HG03558 (cell line): ENCODE data around the gene GAS2.

ENCODE experiments used
- ATAC-seq: cut with Tn5 transposase; IDR thresholded peaks from one replicate; pipeline ENCODE4 v1.9.1; 2021; ENCODE audit warnings: moderate number of reproducible peaks; ENCODE audit not compliant: unreplicated experiment; ENCODE audit errors: extremely low read depth

Gene GAS2

GRCh38 chr11:22780952-22781593, 114.7 kb downstream of the GAS2 start:
- peak; percentile 75 for ATAC-seq

GRCh38 chr11:22785251-22785650, 118.8 kb downstream of the GAS2 start:
- ATAC-seq, result no peak

GRCh38 chr11:22786475-22786874, 120.1 kb downstream of the GAS2 start:
- peak; percentile 74 for ATAC-seq

- no peak for ATAC-seq
Observed at GRCh38 chr11:22787055-22787454, 120.6 kb downstream of the GAS2 start.

DNA sequence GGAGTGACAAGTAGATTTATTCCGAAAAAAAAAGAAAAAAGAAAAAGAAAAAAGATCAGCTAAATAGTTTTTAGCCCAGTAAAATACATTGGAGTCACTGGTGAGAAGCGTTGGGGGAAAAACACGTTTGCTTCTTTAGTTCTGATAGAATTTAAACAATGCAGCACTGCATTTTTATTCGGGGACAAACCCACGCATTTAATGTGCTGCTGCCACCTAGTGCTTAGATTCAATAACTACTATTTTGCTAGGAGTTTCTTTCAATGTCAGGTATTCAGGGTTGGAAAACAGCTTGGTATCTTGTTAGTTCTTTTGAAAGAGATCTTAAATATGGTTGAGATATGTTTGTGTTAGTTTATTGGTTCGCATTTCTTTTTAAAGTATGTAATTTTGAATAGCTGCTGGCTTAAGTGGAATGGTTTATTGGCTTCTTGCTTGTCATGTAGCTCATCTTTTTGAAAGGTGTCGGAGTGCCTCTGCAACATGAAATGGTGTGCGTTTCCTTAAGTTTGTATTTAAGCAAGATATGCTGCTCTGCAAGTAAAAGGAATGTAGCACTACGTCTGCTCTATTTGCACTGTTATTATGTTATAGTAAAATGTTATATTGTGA, 121.2 kb downstream of the GAS2 start:
- no peak for ATAC-seq

DNA sequence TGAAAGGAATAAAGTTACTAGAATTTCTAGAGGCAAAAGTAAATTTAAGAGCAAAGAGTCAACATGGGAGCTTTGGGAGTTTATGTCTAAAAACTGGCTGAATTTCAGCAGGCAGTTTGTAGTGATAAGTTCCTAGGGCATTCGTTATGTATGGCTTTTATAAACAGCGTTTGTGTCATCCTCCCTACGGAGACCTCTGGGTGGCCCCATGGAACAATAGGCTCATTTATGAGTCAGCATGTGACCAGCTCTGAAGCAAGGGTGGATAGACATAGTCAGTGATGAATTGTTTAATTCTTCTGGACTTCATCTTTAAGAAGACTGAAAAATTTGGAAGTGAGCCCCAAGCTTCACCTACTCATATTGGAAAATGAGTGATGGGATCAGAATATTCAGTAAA, 126.1 kb downstream of the GAS2 start:
- no peak for ATAC-seq

GRCh38 chr11:22795914-22796313, 129.5 kb downstream of the GAS2 start:
- no peak for ATAC-seq

GRCh38 chr11:22797047-22797446, 130.6 kb downstream of the GAS2 start:
- ATAC-seq, result no peak

- ATAC-seq, result no peak
Observed at GRCh38 chr11:22798901-22799300, 132.5 kb downstream of the GAS2 start.

DNA sequence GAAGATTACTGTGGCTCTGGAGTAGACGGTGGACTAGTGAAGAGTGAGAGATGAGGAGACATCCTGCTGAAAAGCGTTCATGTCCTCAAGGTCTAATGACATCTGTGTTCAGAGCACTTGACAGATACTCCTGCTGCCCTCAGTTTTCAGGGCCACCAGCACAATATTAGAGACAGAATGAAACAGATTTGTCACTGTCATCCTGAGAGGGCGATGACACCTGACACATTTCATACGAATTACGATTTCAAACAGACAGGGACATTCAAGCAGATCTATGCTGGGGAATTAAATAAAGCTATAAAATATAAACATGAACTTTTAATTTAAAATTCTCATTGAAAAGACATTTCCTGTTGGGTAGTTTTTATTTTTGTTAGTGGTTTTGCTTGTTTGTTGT, 134.1 kb downstream of the GAS2 start:
- no peak for ATAC-seq

- no peak for ATAC-seq
Observed at GRCh38 chr11:22802861-22803260, 136.4 kb downstream of the GAS2 start.

DNA sequence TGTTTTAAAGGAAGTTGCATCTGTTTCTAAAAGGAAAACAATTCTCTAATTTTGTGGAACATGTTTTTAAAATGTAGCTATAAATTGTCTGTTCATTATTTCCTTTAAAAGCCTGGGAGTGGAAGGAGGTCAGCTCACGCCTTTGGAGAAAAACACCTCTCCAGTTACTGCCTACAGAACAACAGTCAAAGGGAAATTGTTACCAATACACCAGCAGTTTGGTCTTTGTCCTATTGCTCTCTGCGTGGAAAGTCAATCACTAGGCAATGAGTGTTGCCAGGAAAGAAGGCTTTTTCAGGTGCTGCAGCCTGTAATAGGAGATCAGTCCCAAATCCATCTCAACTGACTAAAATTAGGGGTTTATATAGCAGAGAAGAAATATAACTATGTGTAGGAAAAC, 141.0 kb downstream of the GAS2 start:
- no peak for ATAC-seq

DNA sequence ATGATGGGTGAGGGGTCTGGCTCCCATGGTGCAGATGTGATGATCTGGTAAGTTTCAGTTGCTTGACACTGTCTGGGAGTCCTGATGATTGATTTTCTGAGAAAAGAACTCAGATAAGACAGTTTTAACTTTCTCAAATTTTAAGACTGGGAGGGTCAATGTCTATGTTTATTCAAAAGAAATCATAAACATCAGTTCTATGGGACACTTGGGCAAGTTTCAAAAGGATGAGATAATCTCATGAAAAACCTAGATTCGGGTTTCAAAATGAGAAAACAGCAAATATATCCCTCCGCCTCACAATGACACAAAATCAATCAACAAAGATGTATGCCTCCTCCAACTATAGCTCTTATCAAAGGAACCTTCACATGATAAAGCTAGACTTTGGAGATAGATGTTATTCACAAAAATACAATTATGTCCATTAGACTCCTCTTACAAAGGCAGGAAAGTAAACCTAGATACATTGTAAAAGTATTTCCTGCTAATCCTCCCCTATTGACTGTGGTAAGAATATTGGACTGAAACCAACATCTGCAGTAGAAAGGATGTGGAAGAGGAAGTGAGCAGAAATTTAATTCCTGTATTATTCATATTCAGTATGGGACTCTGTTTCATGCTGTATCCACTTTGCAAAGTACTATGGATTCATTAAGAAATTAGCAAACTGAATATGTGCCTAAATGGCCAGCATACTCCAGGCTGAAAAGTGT, 141.6 kb downstream of the GAS2 start:
- peak; percentile 96 for ATAC-seq

GRCh38 chr11:22808571-22809197, 142.3 kb downstream of the GAS2 start:
- peak; percentile 17 for ATAC-seq

DNA sequence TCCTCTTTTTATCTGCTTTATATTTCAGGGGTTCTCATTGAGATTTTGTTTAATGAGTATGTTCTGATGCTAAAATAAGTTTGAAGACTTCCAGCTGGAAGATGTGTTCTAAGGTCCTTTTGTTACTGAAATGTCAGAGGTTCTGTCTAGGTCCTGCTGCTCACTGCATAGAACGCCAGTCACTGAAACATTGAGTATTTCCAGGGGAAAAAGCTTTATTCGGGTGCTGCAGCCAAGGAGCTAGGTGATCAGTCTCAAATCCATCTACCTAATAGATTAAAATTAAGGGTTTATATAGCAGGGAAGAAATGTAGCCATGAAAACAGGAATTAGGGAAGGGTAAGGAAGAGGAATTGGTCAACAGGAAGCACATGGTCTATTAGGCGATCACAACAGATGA, 143.5 kb downstream of the GAS2 start:
- ATAC-seq, result no peak

DNA sequence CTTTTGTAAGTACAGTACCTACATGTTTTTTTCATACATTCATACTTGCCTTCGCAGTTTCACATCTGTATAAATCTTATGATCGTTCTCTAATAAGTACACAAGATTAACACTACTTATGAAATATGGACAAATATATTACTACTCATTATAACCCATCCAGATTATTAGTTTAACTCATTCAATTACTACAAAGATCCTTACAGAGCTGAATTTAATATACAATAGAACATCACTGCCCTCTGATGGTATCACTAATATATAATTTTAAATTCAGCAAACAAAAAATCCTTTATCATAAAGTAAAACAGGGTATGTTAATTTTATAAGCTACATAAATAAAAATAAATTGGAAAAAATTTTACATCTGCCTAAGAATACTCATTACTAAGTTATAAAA, 155.8 kb downstream of the GAS2 start:
- no peak for ATAC-seq

- ATAC-seq, result no peak
Observed at GRCh38 chr11:22828373-22828772, 162.0 kb downstream of the GAS2 start.

- ATAC-seq, result peak; percentile 84
Observed at GRCh38 chr11:22829231-22830081, 163.0 kb downstream of the GAS2 start, which contains the start of gene SVIP. SVIP (minus strand) TSS chr11:22829801; CDS start chr11:22829748, 53 bp downstream.

DNA sequence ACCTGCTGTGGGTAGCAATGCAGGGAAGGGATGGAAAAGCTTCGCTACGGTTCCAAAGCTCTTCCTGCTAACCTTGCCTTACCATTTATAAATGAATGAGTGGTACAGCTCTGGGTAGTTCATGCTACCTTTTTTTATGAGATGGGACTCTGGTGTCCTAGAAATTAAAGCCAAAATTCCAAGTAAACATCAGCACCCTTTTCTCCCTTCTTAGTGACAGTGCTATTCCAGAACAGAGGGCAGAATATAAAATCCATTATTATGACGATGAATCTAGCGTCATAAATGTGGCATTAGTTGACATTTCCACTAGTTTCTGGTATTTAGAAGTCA, 163.6 kb downstream of the GAS2 start:
- no peak for ATAC-seq

DNA sequence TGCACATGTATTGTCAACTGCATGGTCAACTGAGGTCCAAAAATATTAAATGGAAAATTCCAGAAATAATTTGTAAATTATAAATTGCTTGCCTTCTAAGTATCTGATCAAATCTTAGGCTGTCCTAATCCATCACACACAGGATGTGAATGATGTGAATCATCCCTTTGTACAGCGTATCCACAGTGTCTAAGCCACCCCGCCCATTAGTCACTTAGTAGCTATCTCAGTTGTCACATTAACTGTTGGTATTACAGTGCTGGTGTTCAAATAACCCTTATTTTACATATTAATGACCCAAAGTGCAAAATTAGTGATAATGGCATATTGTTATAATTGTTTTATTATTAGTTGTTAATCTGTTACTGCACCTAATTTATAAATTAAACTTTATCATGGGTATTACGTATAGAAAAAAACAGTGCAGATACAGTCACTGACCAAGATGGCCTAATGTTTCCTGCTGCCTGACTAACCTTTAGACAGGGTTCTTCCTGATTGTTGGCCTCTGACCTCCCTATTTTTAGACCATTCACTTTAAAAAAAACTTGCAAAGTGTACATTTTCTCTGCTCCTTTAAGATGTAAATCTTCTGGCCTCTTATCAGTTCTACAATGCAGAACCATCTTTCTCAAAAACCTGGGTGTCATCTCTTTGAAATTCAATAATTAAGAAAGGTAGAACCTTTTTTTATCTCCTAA, 166.1 kb downstream of the GAS2 start:
- no peak for ATAC-seq
